Ishikawa (cell line): ENCODE results near the gene TBC1D22A.

ENCODE experiments used
- CEBPB ChIP-seq: IDR thresholded peaks from 2 replicates; pipeline ENCODE4 v1.6.1; 2012
- CREB1 ChIP-seq: IDR thresholded peaks from 2 replicates; pipeline ENCODE4 v1.6.1; 2012; ENCODE audit warnings: low read depth
- EGR1 ChIP-seq: IDR thresholded peaks from 2 replicates; pipeline ENCODE4 v1.6.1; 2012
- EP300 ChIP-seq: IDR thresholded peaks from 2 replicates; pipeline ENCODE4 v1.6.1; 2012; ENCODE audit warnings: borderline replicate concordance
- FOXM1 ChIP-seq: IDR thresholded peaks from 2 replicates; pipeline ENCODE4 v1.6.1; 2012; ENCODE audit warnings: low read depth, borderline replicate concordance
- NFIC ChIP-seq: IDR thresholded peaks from 2 replicates; pipeline ENCODE4 v1.6.1; 2012
- RAD21 ChIP-seq: IDR thresholded peaks from 2 replicates; pipeline ENCODE4 v1.6.1; 2012; ENCODE audit warnings: low read depth
- TAF1 ChIP-seq: IDR thresholded peaks from 2 replicates; pipeline ENCODE4 v1.6.1; 2012; ENCODE audit warnings: low read depth, mild to moderate bottlenecking
- TCF12 ChIP-seq: IDR thresholded peaks from 2 replicates; pipeline ENCODE4 v1.6.1; 2012; ENCODE audit warnings: low read depth
- TEAD4 ChIP-seq: IDR thresholded peaks from 2 replicates; pipeline ENCODE4 v1.6.1; 2012
- YY1 ChIP-seq: IDR thresholded peaks from 2 replicates; pipeline ENCODE4 v1.6.1; 2012; ENCODE audit warnings: low read depth
- ZBTB7A ChIP-seq: IDR thresholded peaks from 2 replicates; pipeline ENCODE4 v1.6.1; 2012; ENCODE audit warnings: low read depth
- TF ChIP-seq, protein P1 (sequence below): IDR thresholded peaks from 2 replicates; pipeline ENCODE4 v1.6.1; 2012
- TF ChIP-seq, protein P2 (sequence below): IDR thresholded peaks from 2 replicates; pipeline ENCODE4 v1.6.1; 2012; ENCODE audit warnings: low read depth, mild to moderate bottlenecking

DNA sequence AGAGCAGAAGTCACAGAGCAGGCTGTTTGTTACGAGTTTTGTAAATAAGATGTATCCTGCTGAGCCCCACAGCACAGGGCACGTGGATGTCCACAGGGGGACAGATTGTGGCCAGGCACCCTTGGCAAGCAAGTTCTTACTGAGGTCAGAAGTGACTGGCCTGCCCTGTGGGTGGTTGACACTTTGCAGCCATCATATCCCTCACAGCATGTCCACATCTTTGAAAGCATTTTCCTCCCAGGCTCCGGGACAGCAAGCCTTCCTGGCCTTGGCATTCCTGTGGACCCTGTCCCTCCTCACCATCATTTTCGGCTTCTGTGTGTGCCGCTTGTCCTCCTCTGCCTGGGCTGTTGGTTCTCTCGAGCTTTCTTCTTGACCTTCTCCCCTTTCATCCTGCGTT is 189.5 kb downstream of the TBC1D22A start:
- TF ChIP-seq CEBPB (no peak), TCF12 (no peak), EP300 (no peak), RAD21 (no peak), TEAD4 (no peak), EGR1 (no peak), CREB1 (no peak), TAF1 (no peak), NFIC (no peak), ZBTB7A (no peak), YY1 (no peak), FOXM1 (no peak)
- TF ChIP-seq, protein P1, sequence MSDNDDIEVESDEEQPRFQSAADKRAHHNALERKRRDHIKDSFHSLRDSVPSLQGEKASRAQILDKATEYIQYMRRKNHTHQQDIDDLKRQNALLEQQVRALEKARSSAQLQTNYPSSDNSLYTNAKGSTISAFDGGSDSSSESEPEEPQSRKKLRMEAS, result no peak
- TF ChIP-seq, protein P2, sequence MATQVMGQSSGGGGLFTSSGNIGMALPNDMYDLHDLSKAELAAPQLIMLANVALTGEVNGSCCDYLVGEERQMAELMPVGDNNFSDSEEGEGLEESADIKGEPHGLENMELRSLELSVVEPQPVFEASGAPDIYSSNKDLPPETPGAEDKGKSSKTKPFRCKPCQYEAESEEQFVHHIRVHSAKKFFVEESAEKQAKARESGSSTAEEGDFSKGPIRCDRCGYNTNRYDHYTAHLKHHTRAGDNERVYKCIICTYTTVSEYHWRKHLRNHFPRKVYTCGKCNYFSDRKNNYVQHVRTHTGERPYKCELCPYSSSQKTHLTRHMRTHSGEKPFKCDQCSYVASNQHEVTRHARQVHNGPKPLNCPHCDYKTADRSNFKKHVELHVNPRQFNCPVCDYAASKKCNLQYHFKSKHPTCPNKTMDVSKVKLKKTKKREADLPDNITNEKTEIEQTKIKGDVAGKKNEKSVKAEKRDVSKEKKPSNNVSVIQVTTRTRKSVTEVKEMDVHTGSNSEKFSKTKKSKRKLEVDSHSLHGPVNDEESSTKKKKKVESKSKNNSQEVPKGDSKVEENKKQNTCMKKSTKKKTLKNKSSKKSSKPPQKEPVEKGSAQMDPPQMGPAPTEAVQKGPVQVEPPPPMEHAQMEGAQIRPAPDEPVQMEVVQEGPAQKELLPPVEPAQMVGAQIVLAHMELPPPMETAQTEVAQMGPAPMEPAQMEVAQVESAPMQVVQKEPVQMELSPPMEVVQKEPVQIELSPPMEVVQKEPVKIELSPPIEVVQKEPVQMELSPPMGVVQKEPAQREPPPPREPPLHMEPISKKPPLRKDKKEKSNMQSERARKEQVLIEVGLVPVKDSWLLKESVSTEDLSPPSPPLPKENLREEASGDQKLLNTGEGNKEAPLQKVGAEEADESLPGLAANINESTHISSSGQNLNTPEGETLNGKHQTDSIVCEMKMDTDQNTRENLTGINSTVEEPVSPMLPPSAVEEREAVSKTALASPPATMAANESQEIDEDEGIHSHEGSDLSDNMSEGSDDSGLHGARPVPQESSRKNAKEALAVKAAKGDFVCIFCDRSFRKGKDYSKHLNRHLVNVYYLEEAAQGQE, result no peak
